Activated naive CD4-positive, alpha-beta T cell (primary cell): ENCODE results near the gene SLC26A9.

ENCODE experiments used
- DNase-seq, 4 experiments: peaks; one replicate each; lab custom pipeline; 2025; lab: John Stamatoyannopoulos, UW

Gene SLC26A9

GRCh38 chr1:205972491-205973168 is 29.4 kb upstream of the SLC26A9 start:
- DNase-seq = no peak

GRCh38 chr1:205972081-205972480 is 28.8 kb upstream of the SLC26A9 start:
- DNase-seq = no peak

- no peak for DNase-seq
These were observed 27.8 kb upstream of the SLC26A9 start for GRCh38 chr1:205971082-205971481.

- DNase-seq = no peak
These were observed 27.2 kb upstream of the SLC26A9 start for GRCh38 chr1:205970486-205970885.

- no peak for DNase-seq
These were observed 26.0 kb upstream of the SLC26A9 start for GRCh38 chr1:205969229-205969628.

- no peak for DNase-seq
These were observed 24.5 kb upstream of the SLC26A9 start for GRCh38 chr1:205967554-205968335.

GRCh38 chr1:205965036-205965884 is 22.0 kb upstream of the SLC26A9 start:
- DNase-seq = no peak

GRCh38 chr1:205963352-205964155 is 20.3 kb upstream of the SLC26A9 start:
- no peak for DNase-seq

- DNase-seq = no peak
These were observed 19.6 kb upstream of the SLC26A9 start for GRCh38 chr1:205962821-205963221.

GRCh38 chr1:205961991-205962820 is 18.9 kb upstream of the SLC26A9 start:
- DNase-seq = no peak

GRCh38 chr1:205961405-205961804 is 18.1 kb upstream of the SLC26A9 start:
- DNase-seq = no peak

GRCh38 chr1:205959789-205960188 is 16.5 kb upstream of the SLC26A9 start:
- no peak for DNase-seq

- no peak for DNase-seq
These were observed 12.2 kb upstream of the SLC26A9 start for GRCh38 chr1:205955499-205955898.

- no peak for DNase-seq
These were observed 11.7 kb upstream of the SLC26A9 start for GRCh38 chr1:205954819-205955404.

GRCh38 chr1:205951746-205952145 is 8.5 kb upstream of the SLC26A9 start:
- DNase-seq = no peak

GRCh38 chr1:205950826-205951549 is 7.7 kb upstream of the SLC26A9 start:
- DNase-seq = no peak

GRCh38 chr1:205950280-205950679 is 7.0 kb upstream of the SLC26A9 start:
- no peak for DNase-seq

GRCh38 chr1:205949753-205950152 is 6.5 kb upstream of the SLC26A9 start:
- no peak for DNase-seq

GRCh38 chr1:205948886-205949285 is 5.6 kb upstream of the SLC26A9 start:
- no peak for DNase-seq

GRCh38 chr1:205948039-205948438 is 4.8 kb upstream of the SLC26A9 start:
- DNase-seq = no peak
